ENCODE data around the gene ARL3.
"Not testable (repeated sequence)": the region's sequence is repeated elsewhere in the genome, so short reads cannot be mapped to it uniquely, and the experiment has no call there.

ARL3 gene

GRCh38 chr10:102698894-102699293 is 15.3 kb downstream of the ARL3 start:
- TF ChIP-seq, protein P1, sequence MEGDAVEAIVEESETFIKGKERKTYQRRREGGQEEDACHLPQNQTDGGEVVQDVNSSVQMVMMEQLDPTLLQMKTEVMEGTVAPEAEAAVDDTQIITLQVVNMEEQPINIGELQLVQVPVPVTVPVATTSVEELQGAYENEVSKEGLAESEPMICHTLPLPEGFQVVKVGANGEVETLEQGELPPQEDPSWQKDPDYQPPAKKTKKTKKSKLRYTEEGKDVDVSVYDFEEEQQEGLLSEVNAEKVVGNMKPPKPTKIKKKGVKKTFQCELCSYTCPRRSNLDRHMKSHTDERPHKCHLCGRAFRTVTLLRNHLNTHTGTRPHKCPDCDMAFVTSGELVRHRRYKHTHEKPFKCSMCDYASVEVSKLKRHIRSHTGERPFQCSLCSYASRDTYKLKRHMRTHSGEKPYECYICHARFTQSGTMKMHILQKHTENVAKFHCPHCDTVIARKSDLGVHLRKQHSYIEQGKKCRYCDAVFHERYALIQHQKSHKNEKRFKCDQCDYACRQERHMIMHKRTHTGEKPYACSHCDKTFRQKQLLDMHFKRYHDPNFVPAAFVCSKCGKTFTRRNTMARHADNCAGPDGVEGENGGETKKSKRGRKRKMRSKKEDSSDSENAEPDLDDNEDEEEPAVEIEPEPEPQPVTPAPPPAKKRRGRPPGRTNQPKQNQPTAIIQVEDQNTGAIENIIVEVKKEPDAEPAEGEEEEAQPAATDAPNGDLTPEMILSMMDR (IDR thresholded peaks at IDR 0.05), result no peak
- no peak for TF ChIP-seq ZFX (IDR thresholded peaks at IDR 0.05; ENCODE audit: borderline replicate concordance)
- no peak overlapping the region for H3K27ac ChIP-seq

DNA sequence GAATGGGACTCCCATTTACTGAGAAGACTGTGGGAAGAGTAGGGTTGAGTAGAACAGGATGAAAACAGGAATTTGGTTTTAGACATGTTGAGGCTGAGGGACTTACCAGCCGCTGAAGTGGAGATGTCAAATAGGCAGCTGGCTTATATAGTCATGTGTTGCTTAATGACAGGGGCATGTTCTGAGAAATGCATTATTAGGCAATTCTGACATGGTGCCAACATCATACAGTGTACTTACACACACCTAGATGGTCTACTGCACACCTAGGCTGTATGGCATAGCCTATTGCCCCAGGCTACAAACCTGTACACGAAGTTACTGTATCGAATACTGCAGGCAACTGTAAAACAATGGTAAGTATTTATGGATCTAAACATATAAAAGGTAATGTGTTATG is 17.5 kb downstream of the ARL3 start:
- H3K27ac ChIP-seq, result no peak overlapping the region
- no peak for TF ChIP-seq ZFX (IDR thresholded peaks at IDR 0.05; ENCODE audit: borderline replicate concordance)
- TF ChIP-seq, protein P1 (IDR thresholded peaks at IDR 0.05), result no peak

GRCh38 chr10:102695401-102695800 is 18.8 kb downstream of the ARL3 start:
- H3K27ac ChIP-seq, result not testable (repeated sequence)

GRCh38 chr10:102691285-102692066 is 22.7 kb downstream of the ARL3 start:
- no peak overlapping the region for H3K27ac ChIP-seq
- TF ChIP-seq, protein P1 (IDR thresholded peaks at IDR 0.05), result no peak
- TF ChIP-seq ZFX (IDR thresholded peaks at IDR 0.05; ENCODE audit: borderline replicate concordance), result no peak

DNA sequence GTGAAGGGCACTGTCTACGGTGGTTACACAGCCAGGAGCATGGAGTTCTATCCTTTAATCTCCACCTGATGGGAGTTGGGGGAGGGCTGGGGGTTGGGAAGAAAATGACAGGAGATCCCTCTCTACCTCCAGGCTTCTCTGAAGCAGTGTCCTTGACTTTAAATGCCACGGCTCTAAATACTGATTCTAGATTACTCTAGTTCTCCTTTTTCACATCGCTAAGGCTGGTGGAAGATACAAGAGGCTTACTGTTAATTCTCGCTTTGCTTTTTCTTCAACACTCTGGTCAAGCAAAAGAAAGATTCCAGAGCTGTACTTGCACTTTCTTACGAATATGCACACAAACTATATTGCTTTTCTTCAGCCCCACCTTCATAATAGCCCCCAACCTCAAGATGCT is 30.5 kb downstream of the ARL3 start:
- TF ChIP-seq ZFX (IDR thresholded peaks at IDR 0.05; ENCODE audit: borderline replicate concordance), result no peak
- TF ChIP-seq, protein P1 (IDR thresholded peaks at IDR 0.05), result no peak
- H3K27ac ChIP-seq, result no peak overlapping the region

DNA sequence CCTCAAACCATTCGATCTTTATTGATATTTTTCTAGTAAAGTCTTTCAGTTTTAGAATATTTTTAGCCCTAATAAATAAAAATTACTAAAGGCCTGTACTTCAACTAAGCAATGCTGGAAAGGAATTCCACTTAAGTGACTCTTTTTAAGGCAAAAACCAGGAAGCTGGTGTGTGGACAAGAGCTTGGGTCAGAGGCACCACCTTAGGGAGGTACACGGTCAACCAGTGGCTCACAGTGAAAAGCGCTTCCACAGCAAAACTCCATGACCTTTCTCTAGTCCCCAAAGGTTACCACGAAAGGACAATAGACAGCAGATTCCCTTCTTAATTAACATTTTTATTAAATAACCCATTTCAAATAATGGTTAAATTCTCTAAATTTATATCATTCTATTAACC is 31.2 kb downstream of the ARL3 start:
- H3K27ac ChIP-seq, result no peak overlapping the region
- TF ChIP-seq, protein P1 (IDR thresholded peaks at IDR 0.05), result no peak
- TF ChIP-seq ZFX (IDR thresholded peaks at IDR 0.05; ENCODE audit: borderline replicate concordance), result no peak

- TF ChIP-seq ZFX (IDR thresholded peaks at IDR 0.05; ENCODE audit: borderline replicate concordance), result no peak
- TF ChIP-seq, protein P1 (IDR thresholded peaks at IDR 0.05), result no peak
- no peak overlapping the region for H3K27ac ChIP-seq
Observed at GRCh38 chr10:102682416-102682815, 31.8 kb downstream of the ARL3 start.

DNA sequence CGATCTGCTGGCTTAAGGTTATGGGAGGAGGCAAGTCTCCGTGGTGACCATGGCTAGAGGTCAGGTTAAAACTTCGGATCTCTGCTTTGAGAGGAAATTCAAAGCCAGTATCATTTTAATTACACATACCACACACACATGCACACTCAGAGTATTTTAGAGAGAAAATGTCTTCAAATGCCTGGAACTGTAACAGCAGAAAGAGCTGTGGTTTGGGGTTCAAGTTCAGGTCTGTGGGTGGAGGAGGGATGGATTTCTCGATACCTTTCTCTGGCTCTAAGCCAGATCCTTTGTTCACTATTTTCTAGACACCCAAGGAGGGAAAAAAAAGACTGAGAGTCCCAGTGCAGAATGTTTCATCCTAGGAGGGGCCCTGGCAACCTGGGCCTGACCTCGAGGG is 32.5 kb downstream of the ARL3 start:
- TF ChIP-seq, protein P1 (IDR thresholded peaks at IDR 0.05), result no peak
- no peak overlapping the region for H3K27ac ChIP-seq
